GM23248 (cell line): Measurements from ENCODE around the gene EDIL3.

Experiments used
- EZH2 ChIP-seq: fragments of 200-600 bp; sonication (generic); IDR thresholded peaks from 2 replicates; pipeline ENCODE4 v1.6.1; 2018; ENCODE audit warnings: antibody characterized with exemption, mild to moderate bottlenecking; ENCODE audit not compliant: insufficient read depth, poor library complexity, severe bottlenecking
- EZH2phosphoT487 ChIP-seq: fragments of 200-600 bp; sonication (generic); IDR thresholded peaks from 2 replicates; pipeline ENCODE4 v1.6.1; 2018; ENCODE audit warnings: antibody characterized with exemption, moderate library complexity, mild to moderate bottlenecking, low read depth; ENCODE audit not compliant: insufficient read depth

- no peak for TF ChIP-seq EZH2phosphoT487
- TF ChIP-seq EZH2, result no peak
Measured at GRCh38 chr5:84286662-84287061, 98.0 kb downstream of the EDIL3 start.
